A549 (cell line): ENCODE results near the gene OTOP2.

Experiments used
- CTCF ChIP-seq: fragments of >200 bp; sonication (Bioruptor Twin); formaldehyde crosslinking; IDR thresholded peaks from 3 replicates; pipeline ENCODE4 v1.5.1; 2016
- E2F6 ChIP-seq: IDR thresholded peaks from 2 replicates; pipeline ENCODE4 v1.6.1; 2012; ENCODE audit warnings: low read depth, borderline replicate concordance
- ELK1 ChIP-seq: fragments of 150-350 bp; IDR thresholded peaks from 2 replicates; pipeline ENCODE4 v1.6.1; 2014; ENCODE audit warnings: low read depth, mild to moderate bottlenecking, low read length

- TF ChIP-seq E2F6 (no peak), ELK1 (no peak), CTCF (no peak)
Observed at GRCh38 chr17:74916136-74916850, 7.8 kb upstream of the OTOP2 start.
